ENCODE data around the gene LSP1. TPM values are rescaled to one million over a fixed set of nuclear protein-coding genes. Genes with fewer than 3 reads are reported as not detected.

Gene LSP1
- total RNA-seq, 4 donors from 2014 or later, result 73.7 to 105 (median 86.6) TPM

DNA sequence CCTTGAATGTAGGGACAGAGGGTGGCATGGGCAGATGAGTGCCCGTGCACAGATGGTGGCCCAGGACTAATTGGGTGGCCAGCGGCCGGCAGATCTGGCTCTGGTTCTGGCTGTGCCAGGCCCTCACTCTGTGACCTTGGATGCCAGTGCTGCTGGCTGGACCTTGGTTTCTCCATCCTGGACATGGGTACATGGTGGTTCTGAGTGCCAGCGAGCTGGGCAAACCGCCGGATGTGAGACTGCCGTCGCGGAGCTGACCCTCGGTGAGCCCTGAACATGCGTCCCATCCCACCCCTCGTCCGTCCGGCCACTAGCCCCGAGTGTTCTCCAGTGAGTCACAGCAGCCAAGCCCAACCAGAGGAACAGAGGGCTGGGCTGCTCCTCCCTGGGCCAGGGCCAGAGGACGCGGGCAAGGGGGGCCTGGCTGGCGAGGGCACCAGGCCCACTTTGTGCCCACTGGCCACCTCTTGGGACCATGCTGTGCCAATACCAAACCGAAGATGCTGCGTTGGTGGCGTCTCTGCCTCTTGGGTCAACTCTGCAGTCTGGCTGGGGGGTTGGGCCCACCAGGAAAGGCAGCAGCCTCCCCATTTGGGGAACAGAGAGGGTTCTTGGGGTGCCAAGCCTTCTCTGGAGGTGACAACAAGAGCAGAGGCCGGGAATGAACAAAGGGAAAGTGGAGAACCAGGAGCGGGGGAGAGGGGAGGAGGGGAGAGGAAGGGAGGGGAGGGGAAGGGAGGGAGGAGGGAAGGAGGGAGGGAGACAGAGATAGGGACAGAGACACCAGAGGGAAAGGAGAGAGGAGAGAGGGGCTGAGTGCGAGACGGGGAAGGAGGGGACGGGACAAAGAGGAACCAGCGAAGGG is 10.7 kb downstream of the LSP1 start:
- peak; percentile 77 to 96 for DNase-seq (ENCODE audit: low spot score in 2 of 2)
- WGBS, 2 donors, result 19 to 23% methylated on average over 13 to 25 of the region's 27 CpGs
- intact Hi-C loops (cut with DNase I; ENCODE audit: low total_unique reads), result no loop called here
- H3K4me3 ChIP-seq (ENCODE audit: low read depth, poor library complexity, severe bottlenecking), result no peak overlapping the region
- TF ChIP-seq, protein P1, sequence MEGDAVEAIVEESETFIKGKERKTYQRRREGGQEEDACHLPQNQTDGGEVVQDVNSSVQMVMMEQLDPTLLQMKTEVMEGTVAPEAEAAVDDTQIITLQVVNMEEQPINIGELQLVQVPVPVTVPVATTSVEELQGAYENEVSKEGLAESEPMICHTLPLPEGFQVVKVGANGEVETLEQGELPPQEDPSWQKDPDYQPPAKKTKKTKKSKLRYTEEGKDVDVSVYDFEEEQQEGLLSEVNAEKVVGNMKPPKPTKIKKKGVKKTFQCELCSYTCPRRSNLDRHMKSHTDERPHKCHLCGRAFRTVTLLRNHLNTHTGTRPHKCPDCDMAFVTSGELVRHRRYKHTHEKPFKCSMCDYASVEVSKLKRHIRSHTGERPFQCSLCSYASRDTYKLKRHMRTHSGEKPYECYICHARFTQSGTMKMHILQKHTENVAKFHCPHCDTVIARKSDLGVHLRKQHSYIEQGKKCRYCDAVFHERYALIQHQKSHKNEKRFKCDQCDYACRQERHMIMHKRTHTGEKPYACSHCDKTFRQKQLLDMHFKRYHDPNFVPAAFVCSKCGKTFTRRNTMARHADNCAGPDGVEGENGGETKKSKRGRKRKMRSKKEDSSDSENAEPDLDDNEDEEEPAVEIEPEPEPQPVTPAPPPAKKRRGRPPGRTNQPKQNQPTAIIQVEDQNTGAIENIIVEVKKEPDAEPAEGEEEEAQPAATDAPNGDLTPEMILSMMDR (IDR thresholded peaks at IDR 0.05), result no peak
- no peak for TF ChIP-seq POLR2A (IDR thresholded peaks at IDR 0.05)

DNA sequence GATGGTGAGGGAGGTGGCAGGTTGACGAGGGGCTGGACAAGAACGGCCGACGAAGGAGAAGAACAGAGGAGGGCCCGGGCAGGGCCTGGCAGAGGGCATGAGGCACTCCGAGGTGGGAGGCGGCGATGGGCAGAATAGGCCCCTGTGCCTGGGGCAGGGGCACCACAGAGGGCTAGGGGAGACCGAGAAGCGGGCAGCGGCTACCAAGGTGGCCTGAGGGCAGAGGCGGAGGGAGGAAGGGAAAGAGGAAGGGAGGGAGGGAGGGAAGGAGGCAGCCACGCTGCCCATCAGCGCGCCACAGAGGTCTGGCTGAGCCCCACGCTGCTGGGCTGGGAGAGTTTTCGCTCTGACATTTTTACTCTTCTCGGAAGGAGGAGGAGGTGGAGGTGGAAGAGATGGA is 11.3 kb downstream of the LSP1 start:
- DNase-seq (ENCODE audit: low spot score in 2 of 2), result no peak
- no peak overlapping the region for H3K4me3 ChIP-seq (ENCODE audit: low read depth, poor library complexity, severe bottlenecking)
- TF ChIP-seq, protein P1 (IDR thresholded peaks at IDR 0.05), result no peak
- no peak for TF ChIP-seq POLR2A (IDR thresholded peaks at IDR 0.05)
- intact Hi-C loops (cut with DNase I; ENCODE audit: low total_unique reads), result no loop called here
- 39 to 44% methylated on average over 18 of the region's 18 CpGs for WGBS, 2 donors

DNA sequence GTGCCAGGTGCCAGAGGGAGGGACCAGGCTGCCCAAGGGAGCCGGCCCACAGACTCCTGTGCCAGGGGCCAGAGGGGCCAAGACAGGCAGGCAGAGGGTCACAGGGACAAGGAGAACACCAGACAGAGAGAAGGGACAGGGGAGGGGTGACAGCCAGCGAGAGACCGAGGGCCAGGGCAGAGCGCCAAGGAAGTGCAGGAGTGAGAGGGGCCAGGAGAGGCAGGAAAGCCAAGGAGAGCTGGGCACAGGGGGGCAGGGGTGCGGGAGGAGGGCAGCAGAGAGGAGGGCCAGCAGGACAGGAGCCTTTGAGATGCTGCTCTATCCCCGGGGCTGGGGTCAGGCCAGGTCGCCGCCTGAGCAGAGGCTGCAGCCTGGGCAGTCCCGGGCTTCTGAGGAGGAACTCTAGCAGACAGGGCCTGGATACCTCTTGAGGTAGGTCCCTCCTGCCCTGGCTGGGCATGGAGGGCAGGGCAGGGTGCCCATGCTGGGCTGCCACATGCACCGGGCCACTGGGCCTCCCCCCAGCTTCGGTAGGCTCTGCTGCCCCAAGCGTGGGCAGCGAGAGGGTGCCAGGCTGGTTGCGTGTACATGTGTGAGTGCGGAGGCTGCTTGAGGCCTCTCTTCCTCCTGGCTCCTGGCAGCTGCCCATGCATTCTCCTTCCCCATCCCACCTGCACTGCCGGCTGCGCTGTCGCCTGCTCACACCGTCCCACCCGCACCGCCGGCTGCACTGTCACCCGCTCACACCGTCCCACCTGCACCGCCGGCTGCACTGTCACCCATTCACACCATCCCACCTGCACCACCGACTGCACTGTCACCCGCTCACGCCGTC is 12.2 kb downstream of the LSP1 start:
- intact Hi-C loops (cut with DNase I; ENCODE audit: low total_unique reads), result no loop called here
- TF ChIP-seq, protein P1 (IDR thresholded peaks at IDR 0.05), result no peak
- no peak for TF ChIP-seq POLR2A (IDR thresholded peaks at IDR 0.05)
- DNase-seq (ENCODE audit: low spot score in 2 of 2), result no peak
- H3K4me3 ChIP-seq (ENCODE audit: low read depth, poor library complexity, severe bottlenecking), result no peak overlapping the region
- WGBS, 2 donors, result 73 to 81% methylated on average over 30 of the region's 30 CpGs

DNA sequence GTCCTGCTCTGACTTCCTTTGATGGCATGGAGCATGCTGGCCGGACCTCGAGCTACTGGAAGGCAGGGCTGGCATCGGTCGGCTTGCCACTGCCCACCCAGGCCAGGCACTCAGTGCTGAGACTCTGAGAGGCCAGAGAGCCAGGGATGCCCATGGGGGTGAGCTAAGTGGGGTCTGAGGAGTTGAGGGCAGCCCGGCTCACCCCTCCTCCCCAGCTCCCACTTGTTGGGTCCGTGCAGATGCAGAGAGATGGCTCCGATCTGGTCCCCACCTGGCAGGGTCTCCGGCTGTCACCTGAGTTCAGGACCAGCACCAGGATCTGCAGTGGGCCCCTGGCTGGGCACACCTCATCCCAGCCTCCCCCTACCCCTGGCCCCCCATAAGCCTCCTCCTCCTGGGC is 13.3 kb downstream of the LSP1 start:
- TF ChIP-seq, protein P1 (IDR thresholded peaks at IDR 0.05), result no peak
- TF ChIP-seq POLR2A (IDR thresholded peaks at IDR 0.05), result no peak

DNA sequence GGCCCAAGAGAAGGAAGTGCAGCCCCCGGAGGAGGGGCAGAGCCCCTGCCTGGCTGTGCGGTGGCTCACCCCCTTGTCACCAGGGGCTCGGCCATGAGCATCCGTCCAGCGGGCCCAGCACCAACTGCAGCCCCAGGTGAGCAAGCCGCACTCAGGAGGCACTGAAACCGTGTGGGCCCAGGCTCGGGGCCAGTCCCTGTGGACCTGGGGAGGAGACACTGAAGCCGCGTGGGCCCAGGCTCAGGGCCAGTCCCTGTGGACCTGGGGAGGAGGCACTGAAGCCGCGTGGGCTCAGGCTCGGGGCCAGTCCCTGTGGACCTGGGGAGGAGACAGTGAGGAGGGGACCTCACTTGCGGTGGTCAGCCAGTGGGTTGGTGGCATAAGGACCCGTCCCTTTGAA is 13.9 kb downstream of the LSP1 start:
- TF ChIP-seq, protein P1 (IDR thresholded peaks at IDR 0.05), result no peak
- TF ChIP-seq POLR2A (IDR thresholded peaks at IDR 0.05), result no peak
- WGBS, 2 donors, result 74 to 88% methylated on average over 8 to 13 of the region's 15 CpGs
- intact Hi-C loops (cut with DNase I; ENCODE audit: low total_unique reads), result no loop called here
- no peak overlapping the region for H3K4me3 ChIP-seq (ENCODE audit: low read depth, poor library complexity, severe bottlenecking)
- no peak for DNase-seq (ENCODE audit: low spot score in 2 of 2)

More for the DNA sequence above, 13.3 kb downstream of the LSP1 start:
- intact Hi-C loops (cut with DNase I; ENCODE audit: low total_unique reads), result no loop called here
- H3K4me3 ChIP-seq (ENCODE audit: low read depth, poor library complexity, severe bottlenecking), result no peak overlapping the region
- 86 to 94% methylated on average over 6 to 8 of the region's 8 CpGs for WGBS, 2 donors
- no peak for DNase-seq (ENCODE audit: low spot score in 2 of 2)
